Naive B cell (primary cell): ENCODE measurements around the gene SH2D4B. TPM values are rescaled to one million over a fixed set of nuclear protein-coding genes. Genes with fewer than 3 reads are reported as not detected.

ENCODE experiments used
- ATAC-seq, 2 donors: fragments of 150-1000 bp; cut with Tn5 transposase; 2 replicates each; pipeline ENCODE4 v1.10.0; 2021; ENCODE audit warnings: low read depth in 2 of 2, mild to moderate bottlenecking in 2 of 2, moderate library complexity in 2 of 2
- DNase-seq: peaks from one replicate; pipeline ENCODE4 v3.0.0; 2022
- H3K27ac Mint-ChIP-seq, 6 donors: one replicate each; pipeline ENCODE4 v1.8.0; 2020 to 2022; ENCODE audit warnings: mild to moderate bottlenecking in 6 of 6, mixed read lengths in 6 of 6, moderate library complexity in 5 of 6, inconsistent platforms in 2 of 6
- H3K27me3 Mint-ChIP-seq, 3 donors: one replicate each; pipeline ENCODE4 v1.8.0; 2021 to 2022; ENCODE audit warnings: mixed read lengths in 3 of 3, mild to moderate bottlenecking in 1 of 3
- H3K36me3 Mint-ChIP-seq, 2 donors: one replicate each; pipeline ENCODE4 v1.8.0; 2020 to 2022; ENCODE audit warnings: mixed read lengths in 2 of 2, inconsistent platforms in 1 of 2, mild to moderate bottlenecking in 1 of 2
- H3K4me1 Mint-ChIP-seq, 3 donors: one replicate each; pipeline ENCODE4 v1.8.0; 2020 to 2022; ENCODE audit warnings: mixed read lengths in 3 of 3, inconsistent platforms in 1 of 3, mild to moderate bottlenecking in 1 of 3, moderate library complexity in 1 of 3
- H3K4me3 Mint-ChIP-seq, 8 donors: one replicate each; pipeline ENCODE4 v1.8.0; 2020 to 2022; ENCODE audit warnings: mild to moderate bottlenecking in 8 of 8, mixed read lengths in 8 of 8, moderate library complexity in 8 of 8, inconsistent platforms in 2 of 8
- H3K9me3 Mint-ChIP-seq, 7 donors: one replicate each; pipeline ENCODE4 v1.8.0; 2020 to 2022; ENCODE audit warnings: mixed read lengths in 7 of 7, mild to moderate bottlenecking in 5 of 7, inconsistent platforms in 2 of 7, moderate library complexity in 1 of 7
- polyA plus RNA-seq, 6 donors: library from polyadenylated mRNA; unstranded; fragments of 300-500 nt; fragmentation: Illumina TruSeq; gene quantifications; one replicate each; pipeline ENCODE4 v1.2.3, GENCODE V29; 2021; ENCODE audit warnings: low read depth in 6 of 6

The SH2D4B gene
- polyA plus RNA-seq, 6 donors from 2014 or later: 0.19 TPM; not detected in 5

- peak; percentile 51 for DNase-seq
- peak; percentile 55 to 70 for ATAC-seq
- peak overlapping the region in 3 of 8 donors; percentile 65 to 75 (median 65) for H3K4me3 Mint-ChIP-seq
- H3K27me3 Mint-ChIP-seq: peaks cover 9 to 25% (median 12%) of the 10 kb centered on the region in 3 donors
- peaks cover 6 to 8% (median 6%) of the 10 kb centered on the region in 3 donors for H3K4me1 Mint-ChIP-seq
- no peaks in the 10 kb centered on the region for H3K9me3 Mint-ChIP-seq
- H3K36me3 Mint-ChIP-seq: no peaks in the 10 kb centered on the region
- peak overlapping the region in 3 of 6 donors; percentile 5 to 68 (median 12) for H3K27ac Mint-ChIP-seq
Observed at GRCh38 chr10:80662429-80663261, 124.9 kb downstream of the SH2D4B start.

- peak in 1 of 2 donors; percentile 48 for ATAC-seq
- Mint-ChIP-seq H3K27ac (no peak overlapping the region), H3K36me3 (no peaks in the 10 kb centered on the region), H3K4me1 (peaks cover 6 to 8% (median 6%) of the 10 kb centered on the region in 3 donors), H3K4me3 (no peak overlapping the region), H3K9me3 (no peaks in the 10 kb centered on the region), H3K27me3 (peaks cover 12 to 25% (median 15%) of the 10 kb centered on the region in 3 donors)
- DNase-seq: no peak
Observed at GRCh38 chr10:80664071-80664680, 126.5 kb downstream of the SH2D4B start.

- DNase-seq (no peak), ATAC-seq (no peak)
- Mint-ChIP-seq H3K9me3 (no peaks in the 10 kb centered on the region), H3K36me3 (no peaks in the 10 kb centered on the region), H3K4me3 (no peak overlapping the region), H3K27ac (no peak overlapping the region), H3K27me3 (peaks cover 1 to 20% (median 11%) of the 10 kb centered on the region in 3 donors), H3K4me1 (no peaks in the 10 kb centered on the region)
Observed at GRCh38 chr10:80669485-80669884, 131.8 kb downstream of the SH2D4B start.

- Mint-ChIP-seq H3K27me3 (peaks cover 0 to 22% (median 19%) of the 10 kb centered on the region in 3 donors), H3K27ac (no peak overlapping the region), H3K4me3 (no peak overlapping the region), H3K9me3 (no peaks in the 10 kb centered on the region), H3K36me3 (no peaks in the 10 kb centered on the region), H3K4me1 (no peaks in the 10 kb centered on the region)
- no peak for ATAC-seq
- no peak for DNase-seq
Observed at GRCh38 chr10:80670774-80671173, 133.1 kb downstream of the SH2D4B start.

GRCh38 chr10:80671847-80672246 lies 134.1 kb downstream of the SH2D4B start:
- DNase-seq: no peak
- no peak for ATAC-seq
- Mint-ChIP-seq H3K4me3 (no peak overlapping the region), H3K9me3 (no peaks in the 10 kb centered on the region), H3K36me3 (no peaks in the 10 kb centered on the region), H3K27ac (no peak overlapping the region), H3K4me1 (no peaks in the 10 kb centered on the region), H3K27me3 (peaks cover 5 to 25% (median 24%) of the 10 kb centered on the region in 3 donors)

- Mint-ChIP-seq H3K9me3 (no peaks in the 10 kb centered on the region), H3K4me1 (no peaks in the 10 kb centered on the region), H3K27ac (no peak overlapping the region), H3K27me3 (peaks cover 5 to 26% (median 24%) of the 10 kb centered on the region in 3 donors), H3K36me3 (no peaks in the 10 kb centered on the region), H3K4me3 (no peak overlapping the region)
- ATAC-seq (no peak), DNase-seq (no peak)
Observed at GRCh38 chr10:80672613-80673012, 134.9 kb downstream of the SH2D4B start.

- Mint-ChIP-seq H3K4me1 (no peaks in the 10 kb centered on the region), H3K4me3 (no peak overlapping the region), H3K27me3 (peaks cover 5 to 34% (median 18%) of the 10 kb centered on the region in 3 donors), H3K27ac (no peak overlapping the region), H3K9me3 (no peaks in the 10 kb centered on the region), H3K36me3 (no peaks in the 10 kb centered on the region)
- no peak for ATAC-seq
- no peak for DNase-seq
Observed at GRCh38 chr10:80674809-80675208, 137.1 kb downstream of the SH2D4B start.

- Mint-ChIP-seq H3K9me3 (no peaks in the 10 kb centered on the region), H3K27me3 (peaks cover 5 to 16% (median 12%) of the 10 kb centered on the region in 3 donors), H3K4me1 (peaks cover 0 to 3% (median 0%) of the 10 kb centered on the region in 3 donors), H3K36me3 (no peaks in the 10 kb centered on the region), H3K27ac (no peak overlapping the region), H3K4me3 (no peak overlapping the region)
- ATAC-seq (no peak), DNase-seq (no peak)
Observed at GRCh38 chr10:80681142-80681541, 143.4 kb downstream of the SH2D4B start.

GRCh38 chr10:80684259-80684658 lies 146.6 kb downstream of the SH2D4B start:
- H3K36me3 Mint-ChIP-seq: no peaks in the 10 kb centered on the region
- H3K27me3 Mint-ChIP-seq: peaks cover 1 to 10% (median 4%) of the 10 kb centered on the region in 3 donors
- H3K9me3 Mint-ChIP-seq: no peaks in the 10 kb centered on the region
- peaks cover 0 to 3% (median 0%) of the 10 kb centered on the region in 3 donors for H3K4me1 Mint-ChIP-seq
- H3K27ac Mint-ChIP-seq: no peak overlapping the region
- DNase-seq (no peak), ATAC-seq (peak; percentile 74)
- no peak overlapping the region for H3K4me3 Mint-ChIP-seq

- Mint-ChIP-seq H3K9me3 (no peaks in the 10 kb centered on the region), H3K4me3 (no peak overlapping the region), H3K27me3 (peaks cover 9 to 17% (median 12%) of the 10 kb centered on the region in 3 donors), H3K4me1 (peaks cover 0 to 3% (median 0%) of the 10 kb centered on the region in 3 donors), H3K36me3 (no peaks in the 10 kb centered on the region), H3K27ac (no peak overlapping the region)
- no peak for ATAC-seq
- DNase-seq: no peak
Observed at GRCh38 chr10:80685355-80685754, 147.7 kb downstream of the SH2D4B start.

- H3K4me1 Mint-ChIP-seq: peaks cover 0 to 3% (median 0%) of the 10 kb centered on the region in 3 donors
- DNase-seq (no peak), ATAC-seq (no peak)
- peaks cover 23 to 27% (median 24%) of the 10 kb centered on the region in 3 donors for H3K27me3 Mint-ChIP-seq
- H3K9me3 Mint-ChIP-seq: no peaks in the 10 kb centered on the region
- no peak overlapping the region for H3K4me3 Mint-ChIP-seq
- H3K27ac Mint-ChIP-seq: no peak overlapping the region
- no peaks in the 10 kb centered on the region for H3K36me3 Mint-ChIP-seq
Observed at GRCh38 chr10:80686734-80687475, 149.2 kb downstream of the SH2D4B start.

GRCh38 chr10:80687476-80687789 lies 149.7 kb downstream of the SH2D4B start:
- no peak overlapping the region for H3K27ac Mint-ChIP-seq
- no peaks in the 10 kb centered on the region for H3K9me3 Mint-ChIP-seq
- H3K4me1 Mint-ChIP-seq: peaks cover 0 to 3% (median 0%) of the 10 kb centered on the region in 3 donors
- DNase-seq: no peak
- no peak overlapping the region for H3K4me3 Mint-ChIP-seq
- peaks cover 29 to 32% (median 29%) of the 10 kb centered on the region in 3 donors for H3K27me3 Mint-ChIP-seq
- H3K36me3 Mint-ChIP-seq: no peaks in the 10 kb centered on the region
- ATAC-seq: no peak

- Mint-ChIP-seq H3K27me3 (peaks cover 31 to 33% (median 31%) of the 10 kb centered on the region in 3 donors), H3K27ac (no peak overlapping the region), H3K4me1 (no peaks in the 10 kb centered on the region), H3K36me3 (no peaks in the 10 kb centered on the region), H3K4me3 (no peak overlapping the region), H3K9me3 (no peaks in the 10 kb centered on the region)
- ATAC-seq (no peak), DNase-seq (no peak)
Observed at GRCh38 chr10:80690434-80690833, 152.7 kb downstream of the SH2D4B start.
